ENCODE data around the gene DYNC1H1. TPM values are rescaled to one million over a fixed set of nuclear protein-coding genes. Genes with fewer than 3 reads are reported as not detected.

DYNC1H1 gene
- polyA plus RNA-seq, 1 donor (not counting 4 experiments of a cell fraction or from before 2014, with no cell fraction given): 166 TPM

DNA sequence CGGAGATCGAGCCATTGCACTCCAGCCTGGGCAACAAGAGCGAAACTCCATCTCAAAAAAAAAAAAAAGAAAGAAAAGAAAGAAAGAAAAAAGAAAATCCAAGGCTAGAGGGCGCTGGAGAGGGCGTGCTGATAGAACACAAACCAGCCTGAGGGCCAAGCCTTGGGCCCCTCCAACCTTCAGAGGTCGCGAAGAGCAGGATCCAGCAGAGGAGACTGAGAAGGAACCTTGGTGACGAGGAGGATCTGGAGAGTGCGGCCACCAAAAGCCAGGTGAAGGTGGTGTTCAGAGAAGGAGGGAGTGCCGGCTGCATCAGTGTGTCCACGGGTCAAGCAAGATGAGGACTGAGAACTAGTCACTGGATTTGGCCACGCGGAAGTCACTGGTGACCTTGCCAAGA is 4.1 kb upstream of the DYNC1H1 start:
- no peaks in the 10 kb centered on the region for H3K36me3 ChIP-seq (ENCODE audit: control insufficient read depth in 2 of 2, extremely low read depth in 1 of 2, insufficient read depth in 2 of 2, low read length in 2 of 2)
- no peaks in the 10 kb centered on the region for H4K20me1 ChIP-seq (ENCODE audit: control insufficient read depth, extremely low read depth, insufficient read depth, low read length)
- DNase-seq (ENCODE audit: low read depth, low spot score): no peak
- H3K4me3 ChIP-seq (ENCODE audit: control insufficient read depth in 2 of 3, extremely low read depth in 1 of 3, insufficient read depth in 2 of 3, low read depth in 1 of 3, low read length in 3 of 3): no peak overlapping the region
- dilution Hi-C loops (cut with MboI; ENCODE audit: extremely low pct_ligation_motif_present, low sequenced_read_pairs): no loop called here
- H3K9ac ChIP-seq (ENCODE audit: control insufficient read depth, extremely low read depth, insufficient read depth, low read length): no peak overlapping the region
- peak overlapping the region; percentile 43 for H2AFZ ChIP-seq (ENCODE audit: control insufficient read depth, low read length)
- H3K9me1 ChIP-seq (ENCODE audit: control insufficient read depth, extremely low read depth, insufficient read depth, low read length): peaks cover 3% of the 10 kb centered on the region
- H3K9me3 ChIP-seq (ENCODE audit: control insufficient read depth, low read depth, low read length): no peaks in the 10 kb centered on the region
- H3K27ac ChIP-seq (ENCODE audit: control insufficient read depth, insufficient read depth, low read length): no peak overlapping the region
- H3K79me2 ChIP-seq (ENCODE audit: control insufficient read depth, insufficient read depth, low read length): peaks cover 9% of the 10 kb centered on the region
- H3K4me1 ChIP-seq (ENCODE audit: control insufficient read depth, extremely low read depth, insufficient read depth, low read length): peaks cover 20% of the 10 kb centered on the region
- H3K4me2 ChIP-seq (ENCODE audit: control insufficient read depth, extremely low read depth, insufficient read depth, low read depth, low read length): no peak overlapping the region
- no peaks in the 10 kb centered on the region for H3K27me3 ChIP-seq (ENCODE audit: control insufficient read depth, extremely low read depth, insufficient read depth, low read length)
- no peak for FAIRE-seq
- no peak for TF ChIP-seq EZH2 (IDR thresholded peaks at IDR 0.05; ENCODE audit: low read length)
- TF ChIP-seq, protein P1, sequence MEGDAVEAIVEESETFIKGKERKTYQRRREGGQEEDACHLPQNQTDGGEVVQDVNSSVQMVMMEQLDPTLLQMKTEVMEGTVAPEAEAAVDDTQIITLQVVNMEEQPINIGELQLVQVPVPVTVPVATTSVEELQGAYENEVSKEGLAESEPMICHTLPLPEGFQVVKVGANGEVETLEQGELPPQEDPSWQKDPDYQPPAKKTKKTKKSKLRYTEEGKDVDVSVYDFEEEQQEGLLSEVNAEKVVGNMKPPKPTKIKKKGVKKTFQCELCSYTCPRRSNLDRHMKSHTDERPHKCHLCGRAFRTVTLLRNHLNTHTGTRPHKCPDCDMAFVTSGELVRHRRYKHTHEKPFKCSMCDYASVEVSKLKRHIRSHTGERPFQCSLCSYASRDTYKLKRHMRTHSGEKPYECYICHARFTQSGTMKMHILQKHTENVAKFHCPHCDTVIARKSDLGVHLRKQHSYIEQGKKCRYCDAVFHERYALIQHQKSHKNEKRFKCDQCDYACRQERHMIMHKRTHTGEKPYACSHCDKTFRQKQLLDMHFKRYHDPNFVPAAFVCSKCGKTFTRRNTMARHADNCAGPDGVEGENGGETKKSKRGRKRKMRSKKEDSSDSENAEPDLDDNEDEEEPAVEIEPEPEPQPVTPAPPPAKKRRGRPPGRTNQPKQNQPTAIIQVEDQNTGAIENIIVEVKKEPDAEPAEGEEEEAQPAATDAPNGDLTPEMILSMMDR (optimal IDR thresholded peaks at IDR 0.05 in 1 of 3, IDR thresholded peaks at IDR 0.05 in 1 of 3, conservative IDR thresholded peaks at IDR 0.05 in 1 of 3; ENCODE audit: extremely low read depth in 1 of 3, insufficient read depth in 2 of 3, low read length in 3 of 3): peak; percentile 38 to 65 (median 44)

DNA sequence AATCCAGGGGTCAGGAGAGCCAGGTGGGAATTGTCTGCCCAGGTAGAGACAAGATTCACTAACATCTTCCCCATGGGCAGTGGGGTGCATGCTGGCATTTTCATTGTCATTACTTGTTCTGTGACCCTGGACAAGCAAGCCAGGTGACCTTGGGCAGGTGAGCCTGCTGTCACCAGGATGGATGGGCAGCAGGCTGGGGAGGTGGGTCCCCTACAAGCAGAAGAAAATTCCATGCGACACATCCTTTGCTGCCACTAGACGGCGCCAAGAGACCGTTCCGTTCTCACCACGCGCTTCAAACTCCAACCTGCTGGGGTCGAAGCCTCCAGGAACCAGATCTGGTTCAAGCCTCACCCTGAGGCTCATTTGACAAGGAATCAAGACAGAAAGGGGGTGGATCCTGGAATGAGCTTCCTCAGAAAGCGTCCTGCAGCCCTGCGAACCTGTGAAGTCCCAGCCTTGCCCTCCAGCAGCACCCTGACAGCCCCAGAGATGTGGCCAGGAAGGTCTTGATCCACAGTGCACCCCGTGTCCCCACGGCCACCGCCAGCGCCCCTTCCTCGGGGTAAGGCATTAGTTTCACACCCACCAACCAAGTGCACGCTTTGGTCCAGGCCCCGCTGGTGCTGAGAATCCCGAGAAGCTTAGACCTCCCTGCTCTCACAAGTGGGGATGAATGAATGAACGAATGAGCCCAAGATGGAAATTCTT is 3.2 kb upstream of the DYNC1H1 start:
- FAIRE-seq (peak; percentile 59), DNase-seq (ENCODE audit: low read depth, low spot score) (peak; percentile 73)
- H3K4me1 ChIP-seq (ENCODE audit: control insufficient read depth, extremely low read depth, insufficient read depth, low read length): peaks cover 23% of the 10 kb centered on the region
- H3K4me2 ChIP-seq (ENCODE audit: control insufficient read depth, extremely low read depth, insufficient read depth, low read depth, low read length): peak overlapping the region; percentile 32
- H3K27ac ChIP-seq (ENCODE audit: control insufficient read depth, insufficient read depth, low read length): no peak overlapping the region
- H3K36me3 ChIP-seq (ENCODE audit: control insufficient read depth in 2 of 2, extremely low read depth in 1 of 2, insufficient read depth in 2 of 2, low read length in 2 of 2): no peaks in the 10 kb centered on the region
- H3K79me2 ChIP-seq (ENCODE audit: control insufficient read depth, insufficient read depth, low read length): peaks cover 18% of the 10 kb centered on the region
- no peak overlapping the region for H3K4me3 ChIP-seq (ENCODE audit: control insufficient read depth in 2 of 3, extremely low read depth in 1 of 3, insufficient read depth in 2 of 3, low read depth in 1 of 3, low read length in 3 of 3)
- no peaks in the 10 kb centered on the region for H4K20me1 ChIP-seq (ENCODE audit: control insufficient read depth, extremely low read depth, insufficient read depth, low read length)
- peaks cover 3% of the 10 kb centered on the region for H3K9me1 ChIP-seq (ENCODE audit: control insufficient read depth, extremely low read depth, insufficient read depth, low read length)
- H3K9me3 ChIP-seq (ENCODE audit: control insufficient read depth, low read depth, low read length): no peaks in the 10 kb centered on the region
- H3K27me3 ChIP-seq (ENCODE audit: control insufficient read depth, extremely low read depth, insufficient read depth, low read length): no peaks in the 10 kb centered on the region
- no peak for TF ChIP-seq EZH2 (IDR thresholded peaks at IDR 0.05; ENCODE audit: low read length)
- TF ChIP-seq, protein P1 (optimal IDR thresholded peaks at IDR 0.05 in 1 of 3, IDR thresholded peaks at IDR 0.05 in 1 of 3, conservative IDR thresholded peaks at IDR 0.05 in 1 of 3; ENCODE audit: extremely low read depth in 1 of 3, insufficient read depth in 2 of 3, low read length in 3 of 3): peak; percentile 93 to 98 (median 94)
- dilution Hi-C loops (cut with MboI; ENCODE audit: extremely low pct_ligation_motif_present, low sequenced_read_pairs): no loop called here
- peak overlapping the region; percentile 77 for H2AFZ ChIP-seq (ENCODE audit: control insufficient read depth, low read length)
- H3K9ac ChIP-seq (ENCODE audit: control insufficient read depth, extremely low read depth, insufficient read depth, low read length): no peak overlapping the region
